H1 (cell line): Measurements from ENCODE around the gene AMOTL2. TPM values are rescaled to one million over a fixed set of nuclear protein-coding genes. Genes with fewer than 3 reads are reported as not detected.

Source experiments
- CHD7 ChIP-seq: fragments of 300-600 bp; sonication (generic); IDR thresholded peaks from 2 replicates; pipeline ENCODE4 v1.7.1; 2012; ENCODE audit warnings: low read length, moderate library complexity, mild to moderate bottlenecking, inconsistent platforms; ENCODE audit not compliant: insufficient replicate concordance
- EP300 ChIP-seq, 2 experiments: IDR thresholded peaks; 1 replicate in 1 of 2; 2 replicates in 1 of 2; pipeline ENCODE4 v1.6.1; 2011 to 2012; ENCODE audit warnings: low read depth in 2 of 2, low read length in 2 of 2, mild to moderate bottlenecking in 2 of 2, borderline replicate concordance in 1 of 2, inconsistent platforms in 1 of 2, moderate library complexity in 1 of 2
- PHF8 ChIP-seq: fragments of 200-600 bp; sonication (generic); conservative IDR thresholded peaks from 2 replicates; pipeline ENCODE4 v1.7.1; 2012; ENCODE audit warnings: low read depth, mild to moderate bottlenecking, inconsistent platforms, low read length, moderate library complexity
- SIN3A ChIP-seq, 2 experiments: IDR thresholded peaks in 1 of 2; conservative IDR thresholded peaks in 1 of 2; 2 replicates each; pipeline ENCODE4 v1.6.1; 2011 to 2012; ENCODE audit warnings: low read length in 2 of 2, improper control_type of control experiment in 1 of 2, low read depth in 1 of 2, mild to moderate bottlenecking in 1 of 2
- SIX5 ChIP-seq: IDR thresholded peaks from 2 replicates; pipeline ENCODE4 v1.6.1; 2011; ENCODE audit warnings: mild to moderate bottlenecking, low read depth, low read length
- SUZ12 ChIP-seq: fragments of 200-600 bp; sonication (generic); IDR thresholded peaks from 2 replicates; pipeline ENCODE4 v1.6.1; 2012; ENCODE audit warnings: mild to moderate bottlenecking, inconsistent platforms, low read length, moderate library complexity, mixed read lengths
- TAF7 ChIP-seq: optimal IDR thresholded peaks from 2 replicates; pipeline ENCODE3; 2011; ENCODE audit warnings: low read depth, mild to moderate bottlenecking, inconsistent platforms, low read length, moderate library complexity, borderline replicate concordance
- polyA plus RNA-seq, 7 experiments: library from polyadenylated mRNA; depleted of rRNA in 3 of 7; stranded (reverse) in 5 of 7; unstranded in 2 of 7; fragments of >200 nt in 5 of 7; fragments of 200-250 nt in 2 of 7; gene quantifications; 1 replicate in 5 of 7; 2 replicates in 1 of 7; 4 replicates in 1 of 7; pipeline versions ENCODE4 v1.2.1 to v1.2.3, GENCODE V29; 2011 to 2013; ENCODE audit warnings: missing spikeins in 2 of 7, mixed read lengths in 2 of 7
- total RNA-seq: library from RNA; stranded (reverse); fragmentation: NEBNext Ultra II Directional; extraction: Animal tissue kit (Norgen Biotek cat#: 25700); gene quantifications from 2 replicates; pipeline ENCODE4 v1.2.1, GENCODE V29; 2021
- TF ChIP-seq, protein P1 (sequence below): IDR thresholded peaks from 2 replicates; pipeline ENCODE4 v1.6.1; 2012; ENCODE audit warnings: inconsistent platforms

AMOTL2 gene
- total and polyA plus RNA-seq, 2 of the 8 experiments (the other 6 are each of a cell fraction or from before 2014, with no cell fraction given), result 19.0 to 63.7 TPM

DNA sequence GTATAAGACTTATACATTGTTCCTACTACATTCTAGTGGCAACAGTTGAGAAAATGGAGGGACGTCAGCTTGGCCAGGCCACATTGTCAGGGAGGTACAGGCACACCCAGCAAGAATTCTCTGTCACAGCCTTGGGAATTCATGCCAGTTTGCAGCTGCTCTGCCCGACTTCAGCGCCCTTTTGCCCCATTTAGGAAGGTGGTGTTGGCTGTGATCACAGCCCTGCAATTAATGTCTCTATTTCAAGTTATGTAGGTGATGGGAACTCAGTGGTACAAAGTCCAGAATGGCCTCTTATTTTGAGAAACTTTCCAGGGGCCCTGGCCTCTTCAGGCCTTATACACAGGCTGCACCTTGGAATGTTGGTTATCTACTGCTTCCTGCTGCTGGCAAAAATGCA, 26.7 kb downstream of the AMOTL2 start (continued):
- TF ChIP-seq CHD7, result no peak
- no peak for TF ChIP-seq SIX5
- TF ChIP-seq SUZ12, result no peak
- no peak for TF ChIP-seq EP300 (IDR thresholded peaks at IDR 0.05; ENCODE audit: borderline replicate concordance in 1 of 2, low read depth in 2 of 2, low read length in 2 of 2)
- no peak for TF ChIP-seq SIN3A (conservative IDR thresholded peaks at IDR 0.05 in 1 of 2, IDR thresholded peaks at IDR 0.05 in 1 of 2; ENCODE audit: low read depth in 1 of 2, low read length in 2 of 2)
- TF ChIP-seq, protein P1, sequence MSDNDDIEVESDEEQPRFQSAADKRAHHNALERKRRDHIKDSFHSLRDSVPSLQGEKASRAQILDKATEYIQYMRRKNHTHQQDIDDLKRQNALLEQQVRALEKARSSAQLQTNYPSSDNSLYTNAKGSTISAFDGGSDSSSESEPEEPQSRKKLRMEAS, result no peak
- no peak for TF ChIP-seq PHF8
- no peak for TF ChIP-seq TAF7
